GM21825 (cell line): ENCODE data around the gene ABHD5.
A peak's percentile ranks its signal among the peaks of the same experiment; 100 is the strongest.
"Not testable (repeated sequence)": the region's sequence is repeated elsewhere in the genome, so short reads cannot be mapped to it uniquely, and the experiment has no call there.

Source experiments
- ATAC-seq: cut with Tn5 transposase; IDR thresholded peaks from one replicate; pipeline ENCODE4 v1.9.1; 2021; ENCODE audit warnings: mild to moderate bottlenecking, moderate library complexity; ENCODE audit not compliant: unreplicated experiment

The ABHD5 gene

DNA sequence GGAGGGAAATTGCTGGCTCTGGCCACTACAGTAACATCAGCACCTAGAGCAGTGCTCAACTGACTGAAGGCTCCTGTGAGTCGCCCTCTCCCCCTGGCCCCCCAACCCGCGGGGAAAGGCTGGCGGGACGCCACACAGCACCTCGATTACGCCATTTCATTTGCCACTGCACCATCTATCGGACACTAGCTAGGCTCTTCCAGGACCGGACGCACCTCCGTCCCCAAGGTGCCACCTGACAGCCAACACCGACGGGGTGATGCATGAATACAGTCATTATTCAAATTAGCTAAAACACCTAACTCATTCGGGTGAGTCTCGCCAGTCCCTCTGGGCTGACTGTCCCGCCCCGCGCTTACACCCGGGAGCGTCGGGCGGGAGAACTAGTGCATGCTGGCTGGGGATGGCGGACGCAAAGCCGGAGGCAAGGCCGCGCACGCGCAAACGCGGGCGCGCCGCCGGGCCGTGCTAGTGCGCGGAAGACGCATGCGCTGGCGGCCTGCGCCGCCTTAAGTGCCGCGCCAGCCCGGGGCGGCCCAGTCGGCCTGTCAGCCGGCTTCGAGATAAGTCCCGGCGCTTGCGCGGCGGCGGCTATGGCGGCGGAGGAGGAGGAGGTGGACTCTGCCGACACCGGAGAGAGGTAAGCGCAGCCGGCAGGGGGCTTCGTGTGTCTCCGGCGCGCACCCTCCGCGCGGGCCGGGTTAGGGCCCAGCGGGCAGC, at the start of gene ABHD5:
TSS of gene ABHD5 (plus strand) at position 539 of the 720 bp plus-strand sequence. CDS start at position 594, 55 bp downstream.
- peak; percentile 80 for ATAC-seq

DNA sequence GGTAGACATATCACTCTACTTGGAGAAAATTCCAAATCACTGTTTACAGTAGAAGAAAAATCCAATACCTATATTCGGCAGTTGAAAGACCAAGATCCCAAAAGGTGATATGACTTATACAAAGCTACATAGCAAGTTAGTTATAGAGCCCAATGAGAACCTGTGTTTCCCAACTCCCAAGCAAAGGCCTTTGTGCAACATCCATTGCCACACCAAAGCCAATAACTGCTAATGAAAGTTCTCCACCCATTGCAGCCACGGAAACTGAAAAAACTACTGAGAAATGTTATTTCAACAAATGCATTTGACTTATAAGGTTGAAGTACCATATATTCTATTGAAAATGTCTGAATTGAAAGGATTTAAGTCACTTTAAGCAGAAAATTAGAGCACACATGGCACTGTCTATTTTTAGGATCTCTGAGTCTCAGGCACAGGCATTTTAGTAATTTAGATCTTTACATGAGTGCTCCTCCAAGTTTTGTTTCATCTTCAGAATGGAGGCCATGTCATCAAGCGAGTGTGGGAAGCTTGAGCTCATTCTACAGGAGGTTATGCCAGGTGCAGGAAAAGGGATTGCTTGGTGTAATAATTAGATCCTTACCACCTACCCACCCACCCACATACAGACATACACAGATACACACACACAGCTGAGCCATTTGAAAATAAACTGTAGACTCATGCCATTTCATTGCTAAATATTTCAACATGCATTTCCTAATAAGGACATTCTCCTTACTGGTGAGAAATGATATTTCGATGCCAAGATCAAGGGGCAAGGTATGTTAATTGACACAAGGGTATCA, 49.2 kb upstream of the ABHD5 start:
- no peak for ATAC-seq

DNA sequence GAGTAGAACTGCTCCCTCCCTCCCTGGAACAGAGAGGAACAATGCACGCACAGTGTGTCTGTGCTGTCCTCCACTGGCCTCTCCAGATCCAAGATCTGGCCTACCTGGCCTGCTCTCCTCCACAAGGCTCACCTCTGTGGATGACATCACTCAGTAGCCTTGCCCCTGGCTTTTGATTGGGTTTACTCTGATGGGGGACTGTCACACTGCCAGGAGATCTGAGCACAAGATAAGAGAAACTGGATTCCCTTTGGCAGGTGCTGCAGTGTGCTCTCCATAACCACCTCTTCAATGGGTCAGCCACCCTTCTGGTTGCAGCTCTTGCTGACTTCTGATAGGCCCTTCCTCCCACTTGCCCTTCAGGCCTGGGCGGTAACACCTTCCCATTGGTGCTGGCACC, 46.3 kb upstream of the ABHD5 start:
- ATAC-seq, result no peak

DNA sequence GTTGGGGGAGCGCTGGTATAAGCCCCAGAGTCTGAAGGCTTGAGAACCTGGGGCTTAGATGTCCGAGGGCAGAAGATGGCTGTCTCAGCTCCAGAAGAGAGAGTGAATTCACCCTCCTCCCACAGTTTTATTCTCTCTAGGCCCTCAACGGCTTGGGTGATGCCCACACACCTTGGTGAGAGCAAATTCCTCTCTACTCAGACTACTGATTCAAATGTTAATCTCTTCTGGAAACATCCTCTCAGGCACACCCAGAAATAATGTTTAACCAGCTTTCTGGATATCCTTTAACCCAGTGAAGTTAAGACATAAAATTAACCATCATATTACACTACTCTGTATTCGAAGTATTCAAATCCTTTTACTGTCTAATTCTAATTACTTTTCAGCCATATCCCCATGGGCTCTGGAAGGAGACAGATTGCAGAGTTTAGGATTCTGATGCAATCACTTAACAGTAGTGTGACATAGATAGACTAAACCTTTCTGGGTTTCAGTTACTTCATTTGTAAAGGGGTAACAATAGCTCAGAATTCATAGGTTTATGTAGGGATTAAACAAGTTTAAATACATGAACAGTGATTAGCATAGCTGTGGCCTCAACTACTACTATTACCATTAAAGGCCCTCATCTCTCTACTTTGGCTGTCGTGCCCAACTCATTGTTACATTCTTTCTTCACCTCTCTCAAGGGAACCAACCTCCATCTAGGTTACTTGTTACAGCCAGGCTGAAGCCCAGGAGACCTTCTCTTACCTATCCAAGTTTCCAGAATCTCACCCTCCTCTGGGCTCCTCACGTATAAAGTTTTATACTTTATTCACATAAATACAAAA, 43.2 kb upstream of the ABHD5 start:
- no peak for ATAC-seq

DNA sequence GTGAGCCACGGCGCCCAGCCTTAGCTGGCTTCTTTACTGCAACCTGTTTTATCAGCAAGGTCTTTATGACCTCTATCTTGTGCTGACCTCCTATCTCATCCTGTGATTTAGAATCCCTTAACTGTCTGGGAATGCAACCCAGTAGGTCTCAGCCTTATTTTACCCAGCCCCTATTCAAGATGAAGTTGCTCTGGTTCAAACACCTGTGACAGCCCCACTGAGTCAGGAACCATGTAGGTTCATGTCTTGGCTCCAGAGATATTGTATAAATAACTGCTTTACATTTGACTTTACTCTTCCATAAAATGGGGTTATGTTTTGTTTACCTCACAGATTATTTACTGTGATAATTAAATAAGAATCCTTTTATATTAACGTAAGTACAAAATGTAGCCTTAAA, 41.8 kb upstream of the ABHD5 start:
- no peak for ATAC-seq

DNA sequence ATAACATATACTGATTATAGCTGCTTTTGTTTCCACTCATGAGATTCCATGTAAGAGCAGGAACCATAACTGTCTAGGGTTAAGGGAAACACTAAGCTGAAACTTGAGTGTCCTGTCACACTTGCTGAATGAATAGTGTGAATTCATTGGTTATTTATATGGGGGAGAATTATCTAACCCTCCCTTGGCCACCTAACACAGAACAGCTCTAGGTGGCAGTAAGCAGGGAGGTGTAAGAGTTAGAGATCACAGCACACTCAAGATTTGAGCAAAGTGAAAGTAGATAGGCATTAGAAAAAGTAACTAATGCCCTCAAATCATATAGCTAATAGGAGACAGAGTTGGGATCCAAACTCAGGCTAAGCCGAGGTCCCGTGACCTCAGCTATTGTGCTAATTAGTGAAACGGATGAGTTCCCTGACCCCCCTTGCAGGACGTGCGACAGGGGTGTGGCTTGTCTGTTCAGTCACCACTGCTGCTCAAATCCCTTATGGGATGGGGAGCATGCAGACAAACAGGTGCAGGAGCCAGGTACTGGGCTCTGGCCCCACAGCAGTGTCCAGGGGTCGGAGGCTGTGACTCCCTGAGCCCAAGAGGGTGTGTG, 41.3 kb upstream of the ABHD5 start:
- ATAC-seq, result no peak

DNA sequence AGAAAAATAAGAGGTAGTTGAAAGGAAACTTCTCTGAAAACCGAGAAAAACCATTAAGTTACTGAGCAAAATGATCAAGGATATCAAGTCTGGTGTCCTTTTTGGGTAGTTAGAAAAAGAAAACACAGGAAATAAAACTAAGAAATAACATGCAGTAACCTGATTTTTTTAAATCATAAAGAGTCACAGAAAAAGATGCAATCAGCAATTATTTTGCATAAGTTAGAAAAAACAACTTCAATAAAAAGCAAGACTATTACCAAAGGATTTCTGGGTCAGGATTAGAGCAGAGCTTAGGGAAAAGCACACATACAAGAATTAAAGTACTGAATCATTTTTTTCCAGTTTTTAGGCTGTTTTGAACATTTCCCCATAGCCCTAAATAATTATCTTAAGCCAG, 40.4 kb upstream of the ABHD5 start:
- ATAC-seq, result no peak

DNA sequence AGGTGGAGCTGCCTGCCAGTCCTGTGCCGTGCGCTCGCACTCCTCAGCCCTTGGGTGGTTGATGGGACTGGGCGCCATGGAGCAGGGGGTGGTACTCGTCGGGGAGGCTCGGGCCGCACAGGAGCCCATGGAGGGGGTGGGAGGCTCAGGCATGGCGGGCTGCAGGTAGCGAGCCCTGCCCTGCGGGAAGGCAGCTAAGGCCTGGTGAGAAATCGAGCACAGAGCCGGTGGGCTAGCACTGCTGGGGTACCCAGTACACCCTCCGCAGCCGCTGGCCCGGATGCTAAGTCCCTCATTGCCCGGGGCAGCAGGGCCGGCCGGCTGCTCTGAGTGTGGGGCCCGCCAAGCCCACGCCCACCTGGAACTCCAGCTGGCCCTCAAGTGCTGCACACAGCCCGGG, 34.3 kb upstream of the ABHD5 start:
- ATAC-seq, result not testable (repeated sequence)

DNA sequence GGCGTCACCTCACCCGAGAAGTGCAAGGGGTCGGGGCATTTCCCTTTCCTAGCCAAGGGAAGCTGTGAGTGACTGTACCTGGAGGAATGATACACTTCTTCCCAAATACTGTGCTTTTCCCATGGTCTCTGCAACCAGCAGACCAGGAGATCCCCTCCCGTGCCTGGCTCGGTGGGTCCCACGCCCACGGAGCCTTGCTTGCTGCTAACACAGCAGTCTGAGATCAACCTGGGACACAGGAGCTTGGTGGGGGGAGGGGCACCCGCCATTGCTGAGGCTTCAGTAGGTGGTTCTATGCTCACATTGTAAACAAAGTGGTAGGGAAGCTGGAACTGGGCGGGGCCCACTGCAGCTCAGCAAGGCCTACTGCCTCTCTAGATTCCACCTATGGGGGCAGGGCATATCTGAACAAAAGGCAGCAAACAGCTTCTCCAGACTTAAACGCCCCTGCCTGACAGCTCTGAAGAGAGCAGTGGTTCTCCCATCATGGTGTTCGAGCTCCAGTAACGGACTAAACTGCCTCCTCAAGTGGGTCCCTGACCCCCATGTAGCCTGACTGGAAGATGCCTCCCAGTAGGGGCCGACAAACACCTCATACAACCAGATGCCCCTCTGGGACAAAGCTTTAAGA, 31.4 kb upstream of the ABHD5 start:
- ATAC-seq, result no peak

DNA sequence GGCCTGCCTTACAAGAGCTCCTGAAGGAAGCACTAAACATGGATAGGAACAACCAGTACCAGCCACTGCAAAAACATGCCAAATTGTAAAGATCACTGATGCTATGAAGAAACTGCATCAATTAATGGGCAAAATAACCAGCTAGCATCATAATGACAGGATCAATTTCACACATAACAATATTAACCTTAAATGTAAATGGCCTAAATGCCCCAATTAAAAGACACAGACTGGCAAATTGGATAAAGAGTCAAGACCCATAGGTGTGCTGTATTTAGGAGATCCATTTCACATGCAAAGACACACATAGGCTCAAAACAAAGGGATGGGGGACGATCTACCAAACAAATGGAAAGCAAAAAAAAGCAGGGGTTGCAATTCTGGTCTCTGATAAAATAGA, 29.4 kb upstream of the ABHD5 start:
- ATAC-seq, result not testable (repeated sequence)

DNA sequence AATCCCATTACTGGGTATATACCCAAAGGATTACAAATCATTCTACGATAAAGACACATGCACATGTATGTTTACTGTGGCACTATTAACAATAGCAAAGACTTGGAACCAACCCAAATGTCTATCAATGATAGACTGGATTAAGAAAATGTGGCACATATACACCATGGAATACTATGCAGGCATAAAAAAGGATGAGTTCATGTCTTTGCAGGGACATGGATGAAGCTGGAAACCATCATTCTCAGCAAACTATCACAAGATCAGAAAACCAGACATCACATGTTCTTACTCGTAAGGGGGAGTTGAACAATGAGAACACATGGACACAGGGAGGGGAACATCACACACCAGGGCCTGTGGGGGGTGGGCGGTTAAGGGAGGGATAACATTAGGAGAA, 25.7 kb upstream of the ABHD5 start:
- not testable (repeated sequence) for ATAC-seq

DNA sequence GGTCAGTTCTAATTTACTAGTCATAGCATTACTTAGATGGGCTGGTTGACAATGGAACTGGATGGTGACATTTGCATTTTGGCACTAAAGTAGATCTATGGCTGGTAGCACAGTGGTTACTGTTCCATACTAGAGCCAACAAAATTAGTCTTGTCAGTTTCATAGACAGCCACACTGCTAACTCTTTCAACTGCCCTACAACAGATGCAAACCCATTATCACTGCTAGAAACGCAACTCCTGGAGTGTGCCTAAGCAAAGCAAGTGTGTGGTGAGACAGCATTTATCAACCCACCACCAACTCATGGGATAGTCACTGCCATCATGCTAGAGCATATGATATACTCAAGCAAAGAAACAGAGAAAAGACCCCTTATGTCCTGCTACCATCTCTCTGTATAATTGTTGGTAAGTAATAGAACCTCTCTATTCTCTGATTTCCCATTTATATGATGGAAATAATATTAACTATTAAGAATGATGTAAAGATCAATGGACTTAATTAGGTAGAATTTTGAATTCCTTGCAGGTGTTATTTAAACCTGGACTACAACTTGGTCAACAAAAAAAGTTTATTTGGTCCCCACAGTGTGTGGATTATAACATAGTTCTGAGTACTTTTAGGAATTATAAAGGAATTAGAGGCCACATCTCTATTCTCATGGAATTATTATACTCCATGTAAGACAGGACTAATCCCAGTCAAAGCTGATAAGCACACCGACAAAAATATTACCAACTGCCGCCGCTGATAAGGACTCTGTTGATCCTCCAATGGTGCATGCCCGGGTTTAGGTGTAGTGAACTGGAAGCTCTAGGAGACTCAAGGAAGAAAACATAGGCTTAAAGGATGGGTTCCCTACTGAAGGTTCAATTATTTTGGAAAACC, 19.9 kb upstream of the ABHD5 start:
- ATAC-seq, result no peak

DNA sequence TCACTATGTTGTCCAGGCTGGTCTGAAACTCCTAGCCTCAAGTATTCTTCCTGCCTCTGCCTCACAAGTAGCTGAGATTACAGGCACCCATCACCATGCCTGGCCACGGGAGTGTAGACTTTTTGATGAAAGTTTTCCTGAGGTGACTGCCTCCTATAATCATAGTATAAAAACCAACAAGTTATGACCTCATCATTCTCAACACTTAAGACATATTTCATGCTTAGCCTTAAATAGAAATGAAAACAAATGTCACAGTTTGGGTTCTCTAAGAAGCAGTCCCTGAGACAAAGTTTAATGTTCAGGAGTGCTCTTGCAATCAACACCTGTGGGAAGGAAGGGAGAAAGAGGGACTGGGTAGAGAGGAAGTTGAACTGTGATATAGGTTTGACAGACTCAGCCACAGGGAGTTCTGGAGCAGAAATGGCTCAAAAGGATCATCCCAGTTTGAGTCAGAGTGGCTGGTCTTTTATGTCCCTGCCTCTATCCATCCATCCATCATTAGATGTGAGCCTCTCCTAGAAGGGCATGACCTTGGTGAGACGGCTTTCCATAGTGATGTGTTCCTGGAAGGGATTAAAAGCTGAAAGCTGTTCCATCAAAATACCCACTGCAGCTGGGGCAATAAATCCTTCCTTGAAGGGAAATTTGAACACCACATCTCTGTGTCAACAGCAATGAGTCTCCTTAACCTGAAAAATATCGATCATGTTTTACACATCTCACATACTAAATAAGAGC, 16.2 kb upstream of the ABHD5 start:
- ATAC-seq, result no peak

DNA sequence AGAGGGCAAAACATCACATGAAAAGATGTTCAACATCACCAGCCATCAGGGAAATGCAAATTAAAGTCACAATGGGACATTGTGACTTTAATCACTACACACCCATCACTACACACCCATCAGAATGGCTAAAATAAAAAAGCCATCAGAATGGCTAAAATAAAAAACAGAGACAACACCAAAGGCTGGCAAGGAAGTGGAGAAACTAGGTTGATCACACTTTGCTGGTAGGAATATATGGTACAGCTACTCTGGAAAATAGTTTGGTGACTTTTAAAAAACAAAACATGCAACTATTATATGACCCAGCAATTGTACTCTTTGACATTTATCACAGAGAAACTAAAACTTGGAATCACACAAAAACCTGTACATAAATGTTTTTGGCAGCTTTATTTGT, 15.1 kb upstream of the ABHD5 start:
- no peak for ATAC-seq

DNA sequence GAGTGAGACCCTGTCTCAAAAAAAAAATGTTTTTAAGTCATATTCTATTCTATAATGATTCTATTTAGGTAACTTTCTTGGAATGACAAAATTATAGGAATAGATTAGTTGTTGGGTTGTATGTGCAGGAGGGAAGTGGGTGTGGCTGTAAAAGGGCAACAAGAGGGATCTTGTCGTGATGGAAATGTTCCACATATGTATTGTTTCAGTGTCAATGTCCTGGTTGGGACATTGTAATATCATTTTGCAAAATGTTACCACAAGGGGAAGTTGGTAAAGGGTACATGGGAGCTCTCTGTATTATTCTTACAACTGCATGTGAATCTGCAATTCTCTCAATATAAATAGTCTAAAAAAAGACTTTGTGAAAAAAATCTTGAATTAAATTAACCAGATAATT, 14.3 kb upstream of the ABHD5 start:
- no peak for ATAC-seq

DNA sequence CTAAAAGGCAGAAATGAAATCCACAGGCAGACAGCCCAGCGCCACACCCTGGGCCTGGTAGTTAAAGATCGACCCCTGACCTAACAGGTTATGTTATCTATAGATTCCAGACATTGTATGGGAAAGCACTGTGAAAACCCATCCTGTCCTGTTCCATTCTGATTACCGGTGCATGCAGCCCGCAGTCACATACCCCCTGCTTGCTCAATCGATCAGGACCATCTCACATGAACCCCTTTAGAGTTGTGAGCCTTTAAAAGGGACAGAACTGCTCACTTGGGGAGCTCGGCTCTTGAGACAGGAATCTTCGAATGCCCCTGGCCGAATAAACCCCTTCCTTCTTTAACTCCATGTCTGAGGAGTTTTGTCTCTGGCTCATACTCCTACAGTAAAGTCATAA, 12.4 kb upstream of the ABHD5 start:
- not testable (repeated sequence) for ATAC-seq

DNA sequence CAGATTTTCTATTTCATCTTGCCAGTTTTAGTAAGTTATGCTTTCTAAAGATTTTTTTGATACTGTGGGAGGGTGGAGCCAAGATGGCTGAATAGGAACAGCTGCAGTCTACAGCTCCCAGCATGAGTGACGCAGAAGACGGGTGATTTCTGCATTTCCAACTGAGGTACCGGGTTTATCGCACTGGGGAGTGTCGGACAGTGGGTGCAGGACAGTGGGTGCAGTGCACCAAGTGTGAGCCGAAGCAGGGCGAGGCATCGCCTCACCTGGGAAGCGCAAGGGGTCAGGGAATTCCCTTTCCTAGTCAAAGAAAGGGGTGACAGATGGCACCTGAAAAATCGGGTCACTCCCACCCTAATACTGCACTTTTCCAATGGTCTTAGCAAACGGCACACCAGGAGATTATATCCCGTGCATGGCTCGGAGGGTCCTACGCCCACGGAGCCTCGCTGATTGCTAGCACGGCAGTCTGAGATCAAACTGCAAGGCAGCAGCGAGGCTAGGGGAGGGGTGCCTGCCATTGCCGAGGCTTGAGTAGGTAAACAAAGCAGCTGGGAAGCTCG, 11.8 kb upstream of the ABHD5 start:
- ATAC-seq, result not testable (repeated sequence)

DNA sequence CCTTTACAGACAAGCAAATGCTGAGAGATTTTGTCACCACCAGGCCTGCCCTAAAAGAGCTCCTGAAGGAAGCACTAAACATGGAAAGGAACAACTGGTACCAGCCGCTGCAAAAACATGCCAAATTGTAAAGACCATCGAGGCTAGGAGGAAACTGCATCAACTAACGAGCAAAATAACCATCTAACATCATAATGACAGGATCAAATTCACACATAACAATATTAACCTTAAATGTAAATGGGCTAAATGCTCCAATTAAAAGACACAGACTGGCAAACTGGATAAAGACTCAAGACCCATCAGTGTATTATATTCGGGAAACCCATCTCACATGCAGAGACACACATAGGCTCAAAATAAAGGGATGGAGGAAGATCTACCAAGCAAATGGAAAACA, 9.9 kb upstream of the ABHD5 start:
- ATAC-seq, result not testable (repeated sequence)

DNA sequence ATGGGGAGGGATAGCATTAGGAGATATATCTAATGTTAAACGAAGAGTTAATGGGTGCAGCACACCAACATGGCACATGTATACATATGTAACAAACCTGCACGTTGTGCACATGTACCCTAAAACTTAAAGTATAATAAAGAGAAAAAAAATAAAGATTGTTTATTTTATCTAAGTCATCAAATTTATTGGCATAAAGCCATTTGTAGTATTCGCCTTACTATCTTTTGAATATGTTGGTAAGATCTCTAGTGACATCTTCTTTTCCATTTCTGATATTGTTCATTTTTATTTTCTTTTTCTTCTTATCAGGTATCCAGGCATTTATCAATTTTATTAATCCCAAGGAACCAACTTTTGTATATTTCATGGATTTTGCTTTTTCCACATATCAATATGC, 5.8 kb upstream of the ABHD5 start:
- ATAC-seq, result no peak
